Brain microvascular endothelial cell (primary cell): Measurements from ENCODE around the gene PIM3.
A peak's percentile ranks its signal among the peaks of the same experiment; 100 is the strongest.
"Not testable (repeated sequence)": the region's sequence is repeated elsewhere in the genome, so short reads cannot be mapped to it uniquely, and the experiment has no call there.

Source experiments
- DNase-seq: peaks from one replicate; pipeline ENCODE4 v3.0.0-alpha.2; 2020
- H3K27ac ChIP-seq: fragments of 250-450 bp; sonication (Bioruptor Pico); 2 replicates; pipeline ENCODE4 v1.5.1; 2020; ENCODE audit warnings: mild to moderate bottlenecking, moderate library complexity
- H3K27me3 ChIP-seq: fragments of 250-450 bp; sonication (Bioruptor Pico); replicated peaks from 2 replicates; pipeline ENCODE4 v1.5.1; 2020; ENCODE audit warnings: mild to moderate bottlenecking
- H3K36me3 ChIP-seq: fragments of 250-450 bp; sonication (Bioruptor Pico); replicated peaks from 2 replicates; pipeline ENCODE4 v1.5.1; 2020; ENCODE audit warnings: mild to moderate bottlenecking
- H3K4me3 ChIP-seq: 2 replicates; pipeline ENCODE4 v1.5.1; 2011; ENCODE audit warnings: low read depth, mild to moderate bottlenecking, control low read depth, low read length, moderate library complexity
- in situ Hi-C: cut with HindIII; loops from 2 replicates; pipeline ENCODE4 v1.10.0; 2017; ENCODE audit warnings: low sequenced_read_pairs, low pct_ligation_motif_present
- TF ChIP-seq, protein P1 (sequence below): IDR thresholded peaks from 2 replicates; pipeline ENCODE4 v1.5.1; 2011; ENCODE audit warnings: low read depth, mild to moderate bottlenecking, moderate library complexity, low read length, control low read depth, inconsistent platforms; ENCODE audit errors: missing control alignments

The PIM3 gene

DNA sequence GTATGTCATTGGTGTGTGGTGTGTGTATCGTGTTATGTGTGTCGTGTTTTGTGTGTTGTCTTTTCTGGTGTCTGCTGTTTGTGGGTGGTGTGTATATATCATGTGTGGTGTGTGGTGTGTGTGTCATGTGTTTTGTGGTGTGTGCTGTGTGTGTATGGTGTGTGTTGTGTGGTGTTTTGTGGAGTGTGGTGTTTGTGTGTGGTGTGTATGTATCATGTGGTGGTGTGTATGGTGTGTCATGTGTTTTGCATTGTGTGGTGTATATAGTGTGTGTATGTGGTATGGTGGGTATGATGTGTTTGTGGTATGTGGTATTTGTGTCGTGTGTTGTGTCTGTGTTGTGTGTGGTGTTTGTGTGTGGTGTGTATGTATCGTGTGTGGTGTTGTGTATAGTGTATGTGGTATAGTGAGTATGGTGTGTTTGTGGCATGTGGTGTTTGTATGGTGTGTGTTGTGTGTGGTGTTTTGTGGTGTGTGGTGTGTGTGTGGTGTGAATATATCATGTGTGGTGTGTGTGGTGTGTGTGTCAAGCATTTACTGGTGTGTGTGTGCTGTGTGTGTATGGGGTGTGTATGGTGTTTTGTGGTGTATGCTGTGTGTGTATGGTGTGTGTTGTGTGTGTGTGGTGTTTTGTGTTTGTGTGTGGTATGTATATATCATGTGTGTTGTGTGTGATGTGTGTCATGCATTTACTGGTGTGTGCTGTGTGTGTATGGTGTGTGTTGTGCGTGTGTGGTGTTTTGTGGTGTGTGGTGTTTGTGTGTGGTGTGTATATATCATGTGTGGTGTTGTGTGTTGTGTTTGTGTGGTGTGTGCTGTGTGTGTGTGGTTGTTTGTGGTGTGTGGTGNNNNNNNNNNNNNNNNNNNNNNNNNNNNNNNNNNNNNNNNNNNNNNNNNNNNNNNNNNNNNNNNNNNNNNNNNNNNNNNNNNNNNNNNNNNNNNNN is 12.7 kb downstream of the PIM3 start:
- in situ Hi-C loops = no loop called here
- Histone ChIP-seq H3K27me3 (no peaks in the 10 kb centered on the region), H3K27ac (no peak overlapping the region), H3K4me3 (no peak overlapping the region), H3K36me3 (no peaks in the 10 kb centered on the region)
- TF ChIP-seq, protein P1, sequence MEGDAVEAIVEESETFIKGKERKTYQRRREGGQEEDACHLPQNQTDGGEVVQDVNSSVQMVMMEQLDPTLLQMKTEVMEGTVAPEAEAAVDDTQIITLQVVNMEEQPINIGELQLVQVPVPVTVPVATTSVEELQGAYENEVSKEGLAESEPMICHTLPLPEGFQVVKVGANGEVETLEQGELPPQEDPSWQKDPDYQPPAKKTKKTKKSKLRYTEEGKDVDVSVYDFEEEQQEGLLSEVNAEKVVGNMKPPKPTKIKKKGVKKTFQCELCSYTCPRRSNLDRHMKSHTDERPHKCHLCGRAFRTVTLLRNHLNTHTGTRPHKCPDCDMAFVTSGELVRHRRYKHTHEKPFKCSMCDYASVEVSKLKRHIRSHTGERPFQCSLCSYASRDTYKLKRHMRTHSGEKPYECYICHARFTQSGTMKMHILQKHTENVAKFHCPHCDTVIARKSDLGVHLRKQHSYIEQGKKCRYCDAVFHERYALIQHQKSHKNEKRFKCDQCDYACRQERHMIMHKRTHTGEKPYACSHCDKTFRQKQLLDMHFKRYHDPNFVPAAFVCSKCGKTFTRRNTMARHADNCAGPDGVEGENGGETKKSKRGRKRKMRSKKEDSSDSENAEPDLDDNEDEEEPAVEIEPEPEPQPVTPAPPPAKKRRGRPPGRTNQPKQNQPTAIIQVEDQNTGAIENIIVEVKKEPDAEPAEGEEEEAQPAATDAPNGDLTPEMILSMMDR = no peak
- DNase-seq = no peak

DNA sequence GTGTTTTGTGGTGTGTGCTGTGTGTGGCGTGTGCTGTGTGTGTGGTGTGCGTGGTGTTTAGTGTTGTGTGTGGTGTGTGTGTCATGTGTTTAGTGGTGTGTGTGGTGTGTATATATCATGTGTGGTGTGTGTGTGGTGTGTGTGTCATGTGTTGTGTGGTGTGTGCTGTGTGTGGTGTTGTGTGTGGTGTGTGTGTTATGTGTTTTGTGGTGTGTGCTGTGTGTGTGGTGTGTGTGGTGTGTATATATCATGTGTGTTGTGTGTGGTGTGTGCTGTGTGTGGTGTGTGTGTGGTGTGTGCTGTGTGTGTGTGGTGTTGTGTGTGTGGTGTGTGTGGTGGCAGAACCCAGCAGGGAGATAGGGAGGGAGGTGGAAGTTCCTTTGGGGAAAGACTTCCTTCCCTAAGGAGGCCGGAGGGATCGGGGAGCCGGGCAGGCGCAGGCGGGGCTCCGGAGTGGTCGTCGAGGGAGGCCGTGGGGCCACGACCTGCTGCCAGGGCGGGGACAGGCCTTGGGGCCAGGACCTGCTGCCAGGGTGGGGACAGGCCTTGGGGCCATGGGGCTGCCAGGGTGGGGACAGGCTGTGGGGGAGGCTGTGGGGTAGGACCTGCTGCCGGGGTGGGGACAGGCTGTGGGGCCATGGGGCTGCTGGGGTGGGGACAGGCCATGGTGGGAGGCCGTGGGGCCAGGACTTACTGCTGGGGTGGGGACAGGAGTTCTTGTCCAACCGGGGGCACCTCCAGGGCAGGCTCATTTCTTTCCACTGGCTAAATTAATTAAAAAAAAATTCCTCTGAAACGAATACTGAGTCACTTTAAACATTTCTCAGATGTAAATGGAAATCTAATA is 15.2 kb downstream of the PIM3 start:
- Histone ChIP-seq H3K27ac (no peak overlapping the region), H3K4me3 (no peak overlapping the region), H3K27me3 (no peaks in the 10 kb centered on the region), H3K36me3 (no peaks in the 10 kb centered on the region)
- DNase-seq = no peak
- in situ Hi-C loops = no loop called here
- TF ChIP-seq, protein P1 = no peak

DNA sequence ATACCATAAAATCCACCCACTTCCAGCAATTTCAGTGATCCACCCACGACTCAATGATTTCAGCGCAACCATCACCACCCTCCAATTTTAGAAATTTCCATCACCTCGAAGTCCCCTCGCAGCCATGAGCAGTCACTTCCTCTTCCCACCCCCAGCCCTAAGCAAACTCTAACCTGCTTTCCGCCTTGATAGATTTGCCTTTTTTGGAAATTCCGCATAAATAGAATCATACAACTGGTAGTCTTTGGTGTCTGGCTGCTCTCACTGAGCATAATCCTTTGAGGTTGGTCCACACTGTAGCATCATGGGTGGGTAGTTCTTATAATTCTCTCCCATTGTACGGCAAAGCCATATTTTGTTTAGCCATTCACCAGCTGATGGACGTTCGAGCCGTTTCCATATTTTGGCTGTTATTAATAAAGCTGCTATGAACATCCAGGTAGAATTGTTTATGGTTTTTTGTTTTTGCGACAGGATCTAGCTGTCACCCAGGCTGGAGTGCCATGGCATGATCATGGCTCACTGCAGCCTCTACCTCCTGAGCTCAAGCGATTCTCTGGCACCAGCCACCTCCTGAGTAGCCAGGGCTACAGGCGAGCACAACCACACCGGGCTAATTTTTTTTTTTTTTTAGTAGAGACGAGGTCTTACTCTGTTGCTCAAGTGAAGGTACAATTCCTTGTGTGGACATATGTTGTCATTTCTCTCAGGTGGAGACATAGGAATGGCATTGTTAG is 16.0 kb downstream of the PIM3 start:
- Histone ChIP-seq H3K36me3 (no peaks in the 10 kb centered on the region), H3K27me3 (no peaks in the 10 kb centered on the region), H3K27ac (no peak overlapping the region), H3K4me3 (no peak overlapping the region)
- in situ Hi-C loops = no loop called here
- TF ChIP-seq, protein P1 = no peak
- DNase-seq = no peak

DNA sequence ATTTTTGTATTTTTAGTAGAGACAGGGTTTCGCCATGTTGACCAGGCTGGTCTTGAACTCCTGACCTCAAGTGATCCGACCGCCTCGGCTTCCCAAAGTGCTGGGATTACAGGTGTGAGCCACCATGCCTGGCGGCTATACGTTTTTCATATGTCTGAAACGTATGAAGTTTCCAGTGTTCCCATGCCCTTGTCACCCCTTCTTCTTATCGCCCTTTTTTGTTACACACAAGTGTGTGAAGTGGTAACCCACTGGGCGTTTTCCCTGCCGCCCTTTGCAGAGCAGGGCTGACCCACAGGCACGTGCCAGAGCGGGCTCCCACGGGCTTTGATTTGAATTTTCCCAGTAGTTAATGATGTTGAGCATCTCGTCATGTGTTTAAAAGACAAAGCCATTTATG is 17.0 kb downstream of the PIM3 start:
- TF ChIP-seq, protein P1 = no peak
- in situ Hi-C loops = no loop called here
- H3K27me3 ChIP-seq = no peaks in the 10 kb centered on the region
- H3K27ac ChIP-seq = no peak overlapping the region
- no peaks in the 10 kb centered on the region for H3K36me3 ChIP-seq
- H3K4me3 ChIP-seq = no peak overlapping the region
- DNase-seq = no peak

DNA sequence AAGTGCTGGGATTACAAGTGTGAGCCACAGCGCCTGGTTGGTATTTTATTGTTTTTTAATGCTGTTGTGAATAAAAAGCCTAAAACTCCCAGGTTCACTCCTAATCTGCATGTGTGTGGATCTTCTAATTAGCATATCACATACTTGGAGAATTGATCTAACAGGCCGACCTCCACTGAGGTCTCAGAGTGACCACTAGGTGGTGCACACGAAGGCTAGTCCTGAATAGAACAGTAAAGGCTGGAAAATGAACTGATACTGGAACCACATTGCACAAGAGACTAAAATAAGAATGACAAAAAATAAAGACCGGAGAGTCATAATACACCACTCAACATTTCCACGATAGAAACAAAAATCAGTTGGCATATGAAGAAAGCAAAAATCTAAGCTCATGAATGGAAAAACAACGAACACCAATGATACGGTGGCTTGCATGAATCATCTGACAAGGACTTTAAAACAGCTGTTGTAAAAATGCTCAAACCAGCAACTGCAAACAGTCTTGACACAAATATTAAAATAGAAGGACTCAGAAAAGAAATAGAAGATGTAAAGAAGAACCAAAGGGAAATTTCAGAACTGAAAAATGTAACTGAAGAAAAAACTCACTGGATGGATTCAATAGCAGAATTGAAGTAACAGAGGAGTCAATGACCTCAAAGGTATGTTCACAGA is 19.2 kb downstream of the PIM3 start:
- DNase-seq = peak; percentile 56
- in situ Hi-C loops = no loop called here
- TF ChIP-seq, protein P1 = peak; percentile 80
- Histone ChIP-seq H3K4me3 (no peak overlapping the region), H3K36me3 (no peaks in the 10 kb centered on the region), H3K27me3 (peaks cover 14% of the 10 kb centered on the region), H3K27ac (no peak overlapping the region)

DNA sequence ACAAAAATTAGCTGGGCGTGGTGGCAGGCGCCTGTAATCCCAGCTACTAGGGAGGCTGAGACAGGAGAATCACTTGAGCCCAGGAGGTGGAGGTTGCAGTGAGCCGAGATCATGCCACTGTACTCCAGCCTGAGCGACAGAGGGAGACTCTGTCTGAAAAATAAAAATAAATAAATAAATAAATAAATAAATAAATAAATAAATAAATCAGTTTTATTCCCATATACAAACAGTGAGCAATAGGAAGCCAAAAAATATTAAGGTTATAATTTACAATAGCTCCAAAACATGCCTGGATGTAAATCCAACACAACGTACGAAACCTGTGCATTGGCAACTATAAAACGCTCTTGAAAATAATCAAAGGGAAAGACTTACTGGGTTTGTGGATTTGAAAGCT is 21.2 kb downstream of the PIM3 start:
- H3K36me3 ChIP-seq, H3K27ac ChIP-seq, DNase-seq, H3K4me3 ChIP-seq, in situ Hi-C loops: not testable (repeated sequence)
- peaks cover 14% of the 10 kb centered on the region for H3K27me3 ChIP-seq
